Esophagus muscularis mucosa (tissue), 3 donors: ENCODE results near the gene ZFP36L1.

Experiments
- POLR2A ChIP-seq: fragments of 450-650 bp; IDR thresholded peaks from one replicate; pipeline ENCODE4 v1.6.1; 2017; ENCODE audit warnings: antibody characterized with exemption, moderate library complexity, mild to moderate bottlenecking, low read depth
- TF ChIP-seq, protein P1 (sequence below), 3 experiments: fragments of 200-600 bp in 2 of 3; fragments of 450-650 bp in 1 of 3; sonication (generic) in 2 of 3; IDR thresholded peaks; one replicate each; pipeline ENCODE4 v1.5.1; 2017 to 2019; ENCODE audit warnings: antibody characterized with exemption in 3 of 3, mild to moderate bottlenecking in 2 of 3, moderate library complexity in 1 of 3

- TF ChIP-seq, protein P1, sequence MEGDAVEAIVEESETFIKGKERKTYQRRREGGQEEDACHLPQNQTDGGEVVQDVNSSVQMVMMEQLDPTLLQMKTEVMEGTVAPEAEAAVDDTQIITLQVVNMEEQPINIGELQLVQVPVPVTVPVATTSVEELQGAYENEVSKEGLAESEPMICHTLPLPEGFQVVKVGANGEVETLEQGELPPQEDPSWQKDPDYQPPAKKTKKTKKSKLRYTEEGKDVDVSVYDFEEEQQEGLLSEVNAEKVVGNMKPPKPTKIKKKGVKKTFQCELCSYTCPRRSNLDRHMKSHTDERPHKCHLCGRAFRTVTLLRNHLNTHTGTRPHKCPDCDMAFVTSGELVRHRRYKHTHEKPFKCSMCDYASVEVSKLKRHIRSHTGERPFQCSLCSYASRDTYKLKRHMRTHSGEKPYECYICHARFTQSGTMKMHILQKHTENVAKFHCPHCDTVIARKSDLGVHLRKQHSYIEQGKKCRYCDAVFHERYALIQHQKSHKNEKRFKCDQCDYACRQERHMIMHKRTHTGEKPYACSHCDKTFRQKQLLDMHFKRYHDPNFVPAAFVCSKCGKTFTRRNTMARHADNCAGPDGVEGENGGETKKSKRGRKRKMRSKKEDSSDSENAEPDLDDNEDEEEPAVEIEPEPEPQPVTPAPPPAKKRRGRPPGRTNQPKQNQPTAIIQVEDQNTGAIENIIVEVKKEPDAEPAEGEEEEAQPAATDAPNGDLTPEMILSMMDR (IDR thresholded peaks at IDR 0.05), result no peak
- no peak for TF ChIP-seq POLR2A
Measured at GRCh38 chr14:68757618-68758081, 35.2 kb downstream of the ZFP36L1 start.
